HG02610 (cell line): ENCODE data around the gene SPEG.

Experiments used
- ATAC-seq: cut with Tn5 transposase; IDR thresholded peaks from one replicate; pipeline ENCODE4 v1.9.1; 2021; ENCODE audit warnings: mild to moderate bottlenecking, moderate library complexity; ENCODE audit not compliant: unreplicated experiment

The SPEG gene

GRCh38 chr2:219442256-219443015 lies 7.8 kb downstream of the SPEG start:
- ATAC-seq = no peak

- no peak for ATAC-seq
Observed at GRCh38 chr2:219443016-219443696, 8.5 kb downstream of the SPEG start.

- ATAC-seq = no peak
Observed at GRCh38 chr2:219443697-219444023, 9.0 kb downstream of the SPEG start.

GRCh38 chr2:219444566-219445091 lies 10.0 kb downstream of the SPEG start:
- ATAC-seq = no peak

GRCh38 chr2:219445220-219445640 lies 10.6 kb downstream of the SPEG start:
- no peak for ATAC-seq

GRCh38 chr2:219446101-219446504 lies 11.5 kb downstream of the SPEG start:
- no peak for ATAC-seq

- no peak for ATAC-seq
Observed at GRCh38 chr2:219446689-219447088, 12.0 kb downstream of the SPEG start.

GRCh38 chr2:219447242-219448098 lies 12.8 kb downstream of the SPEG start:
- no peak for ATAC-seq

GRCh38 chr2:219448099-219448775 lies 13.6 kb downstream of the SPEG start:
- ATAC-seq = no peak

- ATAC-seq = no peak
Observed at GRCh38 chr2:219448776-219449341, 14.2 kb downstream of the SPEG start.

- no peak for ATAC-seq
Observed at GRCh38 chr2:219449609-219450008, 15.0 kb downstream of the SPEG start.

- ATAC-seq = no peak
Observed at GRCh38 chr2:219451661-219452360, 17.2 kb downstream of the SPEG start.

- no peak for ATAC-seq
Observed at GRCh38 chr2:219452361-219453317, 18.0 kb downstream of the SPEG start.

GRCh38 chr2:219453671-219454590 lies 19.3 kb downstream of the SPEG start:
- ATAC-seq = no peak

GRCh38 chr2:219455581-219455980 lies 20.9 kb downstream of the SPEG start:
- no peak for ATAC-seq

- ATAC-seq = no peak
Observed at GRCh38 chr2:219457784-219458369, 23.2 kb downstream of the SPEG start.

GRCh38 chr2:219458996-219459395 lies 24.4 kb downstream of the SPEG start:
- ATAC-seq = no peak
